Measurements from ENCODE around the gene AMDHD2.

AMDHD2 gene

DNA sequence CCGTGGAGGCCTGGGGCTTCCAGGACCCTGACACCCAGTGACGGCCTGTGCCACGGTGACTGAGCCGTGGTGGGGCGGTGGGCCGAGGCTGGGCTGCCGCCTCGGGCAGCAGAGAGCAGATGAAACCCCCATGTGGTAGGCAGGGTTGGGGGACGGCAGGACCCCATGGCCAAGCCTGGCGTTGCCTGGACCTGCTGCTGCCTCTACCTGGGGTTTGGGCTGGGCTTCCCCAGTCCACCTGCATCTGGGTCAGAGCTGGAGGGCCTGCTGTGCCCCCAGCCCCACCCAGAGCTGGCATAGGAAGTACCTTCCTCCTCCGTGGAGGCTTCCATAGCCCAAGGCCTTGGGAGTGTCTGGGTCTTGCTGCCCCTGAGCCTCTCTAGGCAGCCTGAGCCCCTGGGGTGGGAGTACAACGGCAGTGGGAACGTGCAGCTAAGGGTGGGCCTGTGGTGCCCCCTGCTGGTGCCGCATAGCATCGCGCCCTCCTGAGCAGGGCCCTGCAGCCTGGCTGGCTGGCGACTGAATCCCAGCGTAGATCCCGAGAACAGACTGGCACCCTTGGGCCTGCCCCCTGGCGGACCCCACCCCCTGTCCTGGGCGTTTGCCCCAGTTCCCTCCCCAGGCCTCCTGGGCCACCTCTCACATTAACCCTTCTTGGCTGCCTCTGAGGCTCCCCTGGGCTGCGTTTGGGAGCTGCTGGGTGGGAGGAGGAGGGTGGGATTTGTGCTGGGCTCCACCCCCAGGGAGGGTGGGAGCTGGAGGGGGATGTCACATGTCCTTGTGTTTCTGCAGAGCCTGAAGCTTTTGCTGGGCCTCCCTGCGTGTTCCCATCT lies 19.0 kb upstream of the AMDHD2 start:
- no peak overlapping the region for H3K4me3 ChIP-seq (ENCODE audit: low read length)
- TF ChIP-seq ZNF274 (IDR thresholded peaks at IDR 0.05; ENCODE audit: low read depth, low read length) = no peak

DNA sequence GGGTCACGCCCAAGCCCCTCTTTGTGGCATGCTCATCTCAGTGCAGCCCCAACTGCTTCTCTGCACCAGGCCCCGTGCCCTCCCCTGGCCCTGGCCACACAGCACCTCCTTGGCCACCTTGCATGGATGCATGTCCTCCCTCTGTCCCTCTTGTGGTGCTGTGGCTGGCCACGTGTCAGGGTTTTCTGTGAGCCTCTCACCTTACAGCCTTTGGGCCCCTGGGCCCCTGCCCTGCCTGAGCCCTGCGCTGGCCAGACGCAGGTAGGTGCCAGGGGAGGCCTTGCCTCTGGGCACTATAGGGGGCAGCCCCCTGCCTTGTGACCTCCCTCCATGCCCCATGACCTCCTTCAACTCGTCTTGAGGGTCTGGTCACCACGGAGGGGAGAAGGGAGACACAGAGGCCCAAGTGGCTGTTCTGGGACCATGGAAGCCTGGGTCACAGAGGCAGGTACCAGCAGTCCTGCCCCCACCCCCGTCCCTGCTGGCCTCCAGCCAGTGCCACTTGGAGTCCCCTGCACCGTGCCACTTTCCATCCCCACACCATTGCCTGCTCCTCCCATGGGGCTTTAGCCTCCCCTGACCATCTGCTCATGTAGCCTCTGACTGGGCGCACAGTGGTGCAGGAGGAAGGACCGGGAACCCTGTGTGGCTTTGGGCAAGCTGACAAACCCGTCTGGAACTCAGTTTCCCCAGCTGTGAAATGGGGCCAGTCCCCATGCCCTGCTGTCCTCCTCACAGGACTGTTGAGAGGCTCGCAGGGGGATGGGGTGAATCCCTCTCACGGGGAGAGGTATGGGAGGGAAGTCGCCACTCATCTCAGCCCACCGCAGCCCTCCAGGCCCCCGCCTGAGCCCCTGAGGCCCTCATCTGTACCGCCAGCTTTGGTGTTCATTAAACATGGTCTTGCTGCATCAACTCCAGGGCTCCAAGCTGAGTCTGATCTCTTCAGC lies 17.9 kb upstream of the AMDHD2 start:
- no peak overlapping the region for H3K4me3 ChIP-seq (ENCODE audit: low read length)
- no peak for TF ChIP-seq ZNF274 (IDR thresholded peaks at IDR 0.05; ENCODE audit: low read depth, low read length)

DNA sequence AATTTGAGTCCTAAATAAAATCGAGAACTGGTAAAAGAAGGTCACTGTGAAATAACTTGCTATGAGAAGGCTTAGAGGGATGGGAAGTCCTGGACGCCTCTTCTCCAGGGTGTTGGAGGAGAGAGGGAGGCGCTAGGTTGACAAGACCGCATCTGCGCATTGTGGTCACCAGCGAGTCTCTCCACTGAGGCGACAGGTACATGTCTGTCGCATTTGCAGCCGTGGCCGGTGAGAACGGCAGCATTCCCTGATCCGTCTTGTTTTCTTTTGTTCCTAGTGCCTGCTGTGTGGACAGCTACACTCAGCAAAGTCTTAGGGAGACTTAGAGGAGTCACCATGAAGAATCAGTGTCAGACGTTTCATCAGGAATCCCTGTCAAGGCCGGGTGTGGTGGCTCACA lies 14.5 kb upstream of the AMDHD2 start:
- TF ChIP-seq ZNF274 (IDR thresholded peaks at IDR 0.05; ENCODE audit: low read depth, low read length) = no peak
- H3K4me3 ChIP-seq (ENCODE audit: low read length) = no peak overlapping the region

DNA sequence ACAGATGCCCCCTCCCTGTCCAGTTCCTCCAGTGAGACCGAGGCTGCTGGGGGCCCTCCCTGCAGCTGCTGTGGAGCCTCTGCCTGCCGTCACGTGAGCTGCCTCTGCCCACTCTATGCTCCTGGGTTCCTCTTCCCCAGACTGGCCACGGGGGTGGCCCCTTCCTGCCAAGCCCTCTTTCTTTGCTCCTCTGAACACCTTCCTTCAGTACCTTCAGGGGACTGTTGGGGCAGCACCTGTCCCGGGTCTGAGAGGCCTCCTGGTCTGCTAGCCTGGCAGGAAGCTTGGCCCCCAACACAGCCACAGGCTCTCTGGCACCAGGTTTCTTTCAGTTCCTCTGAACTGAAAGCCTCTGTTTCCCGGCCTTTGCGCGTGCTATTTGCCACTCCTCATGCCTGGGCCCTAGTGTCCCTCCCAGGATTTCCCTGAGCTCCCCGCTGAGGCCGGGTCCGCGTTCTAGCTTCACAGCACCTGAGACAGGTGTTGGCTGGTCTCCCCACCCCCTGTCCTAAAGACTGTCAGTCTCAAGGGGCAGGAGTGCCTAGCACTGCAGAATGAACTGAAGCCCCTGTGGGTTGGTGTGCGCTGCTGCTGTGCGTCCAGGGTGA lies 13.0 kb upstream of the AMDHD2 start:
- H3K4me3 ChIP-seq (ENCODE audit: low read length) = no peak overlapping the region
- TF ChIP-seq ZNF274 (IDR thresholded peaks at IDR 0.05; ENCODE audit: low read depth, low read length) = no peak

DNA sequence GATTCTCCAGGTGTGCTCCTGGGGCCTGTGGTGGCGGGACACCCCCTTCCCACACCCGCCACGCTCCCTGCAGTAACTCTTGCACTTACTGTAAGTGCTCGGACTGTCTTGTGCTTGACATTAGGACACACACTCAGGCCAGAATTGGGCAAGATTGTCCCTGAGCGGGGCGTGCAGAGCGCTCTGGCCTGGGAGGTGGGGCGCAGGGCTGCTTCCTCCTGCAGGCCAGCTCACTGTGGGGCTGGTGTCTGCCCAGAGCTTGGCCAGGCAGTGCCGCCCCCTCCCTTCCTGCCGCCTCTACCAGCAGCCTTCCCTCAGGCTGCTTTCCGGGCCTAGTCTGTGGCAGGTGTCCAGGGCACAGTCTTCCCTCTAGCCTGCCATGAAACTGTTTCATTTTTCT lies 12.5 kb upstream of the AMDHD2 start:
- TF ChIP-seq ZNF274 (IDR thresholded peaks at IDR 0.05; ENCODE audit: low read depth, low read length) = no peak
- H3K4me3 ChIP-seq (ENCODE audit: low read length) = no peak overlapping the region

DNA sequence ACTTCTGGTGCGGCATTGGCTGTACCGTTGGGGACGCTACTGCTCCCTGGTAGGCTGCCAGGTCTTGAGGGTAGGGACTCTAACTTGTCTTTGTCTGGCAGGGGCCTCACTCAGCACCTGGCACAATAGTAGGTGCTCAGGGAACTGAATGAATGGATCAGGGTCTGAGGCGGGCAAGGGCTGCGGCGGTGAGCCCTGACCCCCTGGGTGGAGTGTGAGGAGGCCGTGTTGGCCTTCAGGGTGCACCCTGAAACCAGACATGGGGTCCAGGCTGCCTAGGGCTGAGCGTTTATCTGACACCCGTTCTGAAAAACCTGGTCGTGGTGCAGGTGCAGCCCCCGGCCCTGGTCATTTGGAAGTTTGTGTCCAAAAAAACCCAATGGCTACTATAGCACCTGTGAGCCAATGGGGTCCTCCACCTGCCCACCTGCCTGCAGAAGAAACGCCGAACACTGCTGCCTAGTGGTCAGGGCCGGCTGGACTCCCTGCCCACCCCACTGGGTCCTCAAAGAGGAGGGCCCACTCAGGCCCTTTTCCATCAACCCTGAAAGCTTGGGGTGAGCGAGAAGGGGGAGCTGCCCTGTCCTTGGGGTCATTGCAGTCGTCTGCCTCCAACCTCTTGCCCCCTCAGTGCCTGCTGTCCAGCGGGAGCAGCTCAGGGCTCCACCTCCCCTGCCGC lies 11.3 kb upstream of the AMDHD2 start:
- no peak for TF ChIP-seq ZNF274 (IDR thresholded peaks at IDR 0.05; ENCODE audit: low read depth, low read length)

DNA sequence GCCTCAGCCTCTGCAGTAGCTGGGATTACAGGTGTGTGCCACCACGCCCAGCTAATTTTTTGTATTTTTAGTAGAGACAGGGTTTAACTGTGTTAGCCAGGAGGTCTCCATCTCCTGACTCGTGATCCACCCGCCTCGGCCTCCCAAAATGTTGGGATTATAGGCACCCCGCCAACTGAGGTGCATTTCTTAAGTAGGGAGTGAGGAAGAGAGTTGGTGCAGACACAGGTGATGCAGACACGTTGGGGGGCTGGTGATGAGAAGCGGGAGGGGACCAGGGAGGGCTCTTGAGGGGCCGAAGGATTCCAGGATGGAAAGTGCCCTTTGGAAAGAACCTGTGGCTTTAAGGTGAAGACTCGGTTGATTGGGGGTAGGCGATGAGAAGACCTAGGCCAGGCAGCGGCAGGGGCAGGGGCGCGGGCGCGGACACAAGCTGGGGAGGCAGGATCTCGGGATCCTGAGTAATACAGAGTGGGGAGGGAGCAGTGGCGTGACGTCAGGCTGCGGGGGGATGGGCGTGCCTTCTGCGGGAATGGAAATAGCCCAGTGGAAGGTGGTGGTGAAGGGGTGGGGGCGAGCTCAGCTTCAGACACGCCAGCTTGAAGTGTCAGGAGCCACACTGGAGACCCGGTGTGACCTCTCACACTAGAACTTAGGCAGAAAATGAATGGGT lies 8.9 kb upstream of the AMDHD2 start:
- no peak overlapping the region for H3K4me3 ChIP-seq (ENCODE audit: low read length)
- no peak for TF ChIP-seq ZNF274 (IDR thresholded peaks at IDR 0.05; ENCODE audit: low read depth, low read length)

More for the DNA sequence above, 11.3 kb upstream of the AMDHD2 start:
- no peak overlapping the region for H3K4me3 ChIP-seq (ENCODE audit: low read length)

DNA sequence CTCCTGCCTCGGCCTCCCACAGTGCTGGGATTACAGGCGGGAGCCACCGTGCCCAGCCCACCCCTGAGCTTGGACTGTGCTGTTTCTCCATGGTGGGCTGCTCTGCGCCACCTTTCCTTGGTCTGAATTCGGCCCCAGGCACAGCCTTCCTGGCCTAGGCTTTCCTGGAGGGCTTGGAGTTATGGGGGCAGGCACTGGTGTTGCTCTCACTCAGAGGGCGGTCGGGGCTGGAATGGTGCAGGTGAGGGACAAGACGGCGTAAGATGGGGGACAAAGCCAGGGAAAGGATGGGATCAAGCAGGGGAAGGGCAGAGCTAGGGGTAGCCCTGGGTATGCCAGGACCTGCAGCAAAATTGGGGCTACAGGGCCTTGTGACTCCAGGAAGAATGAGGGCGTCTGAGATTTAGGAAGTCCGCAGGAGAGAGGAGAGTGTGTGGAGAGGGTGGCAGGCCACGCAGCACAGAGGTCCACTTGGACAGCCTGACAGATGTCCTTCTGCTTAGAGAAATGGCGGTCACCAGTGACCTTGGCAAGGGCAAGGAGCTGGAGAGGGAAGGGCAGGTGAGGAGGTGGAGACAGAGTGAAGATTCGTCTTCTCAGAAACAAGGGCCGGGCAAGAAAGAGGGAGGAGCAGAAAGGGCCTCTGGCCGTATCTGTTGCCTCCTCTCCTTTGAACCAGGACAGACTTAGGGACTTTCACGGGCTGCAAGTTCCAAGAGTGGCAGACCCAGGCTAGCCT lies 8.0 kb upstream of the AMDHD2 start:
- no peak overlapping the region for H3K4me3 ChIP-seq (ENCODE audit: low read length)

DNA sequence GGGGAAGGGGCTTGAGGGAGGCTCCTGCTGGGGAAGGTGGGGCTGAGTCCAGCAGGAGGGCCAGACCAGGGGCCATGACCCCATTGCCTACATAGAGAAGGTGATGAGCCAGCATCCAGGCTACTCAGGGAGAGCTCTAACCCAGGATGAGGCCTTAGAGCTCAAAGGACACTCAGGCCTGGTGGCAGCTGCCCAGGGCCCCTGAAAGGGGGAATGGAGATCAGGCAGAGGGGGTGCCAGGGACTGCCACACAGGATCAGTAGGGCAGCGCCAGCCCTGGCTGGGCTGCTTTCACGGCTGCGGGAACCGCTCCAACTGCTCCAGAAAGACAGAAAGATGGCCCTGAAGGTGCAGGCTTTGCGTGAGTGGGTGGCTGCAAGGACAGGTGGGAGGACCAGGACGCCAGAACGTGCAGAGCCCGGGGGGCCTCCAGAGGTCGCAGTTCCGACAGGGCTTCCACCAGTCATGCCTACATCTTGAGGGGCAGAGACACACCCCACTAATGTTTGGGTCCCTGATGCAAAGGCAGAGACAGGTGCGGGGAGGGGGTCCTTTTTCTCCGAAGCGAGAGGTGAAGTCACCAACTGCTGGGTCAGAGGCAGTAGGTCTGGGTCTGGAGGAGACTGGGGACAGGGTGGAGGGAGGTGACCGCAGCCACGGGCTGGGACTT lies 7.3 kb upstream of the AMDHD2 start:
- peak overlapping the region; percentile 21; the same call in 1 of the 2 replicates for H3K4me3 ChIP-seq (ENCODE audit: low read length)
- TF ChIP-seq ZNF274 (IDR thresholded peaks at IDR 0.05; ENCODE audit: low read depth, low read length) = no peak

More for the DNA sequence above, 8.0 kb upstream of the AMDHD2 start:
- TF ChIP-seq ZNF274 (IDR thresholded peaks at IDR 0.05; ENCODE audit: low read depth, low read length) = no peak

DNA sequence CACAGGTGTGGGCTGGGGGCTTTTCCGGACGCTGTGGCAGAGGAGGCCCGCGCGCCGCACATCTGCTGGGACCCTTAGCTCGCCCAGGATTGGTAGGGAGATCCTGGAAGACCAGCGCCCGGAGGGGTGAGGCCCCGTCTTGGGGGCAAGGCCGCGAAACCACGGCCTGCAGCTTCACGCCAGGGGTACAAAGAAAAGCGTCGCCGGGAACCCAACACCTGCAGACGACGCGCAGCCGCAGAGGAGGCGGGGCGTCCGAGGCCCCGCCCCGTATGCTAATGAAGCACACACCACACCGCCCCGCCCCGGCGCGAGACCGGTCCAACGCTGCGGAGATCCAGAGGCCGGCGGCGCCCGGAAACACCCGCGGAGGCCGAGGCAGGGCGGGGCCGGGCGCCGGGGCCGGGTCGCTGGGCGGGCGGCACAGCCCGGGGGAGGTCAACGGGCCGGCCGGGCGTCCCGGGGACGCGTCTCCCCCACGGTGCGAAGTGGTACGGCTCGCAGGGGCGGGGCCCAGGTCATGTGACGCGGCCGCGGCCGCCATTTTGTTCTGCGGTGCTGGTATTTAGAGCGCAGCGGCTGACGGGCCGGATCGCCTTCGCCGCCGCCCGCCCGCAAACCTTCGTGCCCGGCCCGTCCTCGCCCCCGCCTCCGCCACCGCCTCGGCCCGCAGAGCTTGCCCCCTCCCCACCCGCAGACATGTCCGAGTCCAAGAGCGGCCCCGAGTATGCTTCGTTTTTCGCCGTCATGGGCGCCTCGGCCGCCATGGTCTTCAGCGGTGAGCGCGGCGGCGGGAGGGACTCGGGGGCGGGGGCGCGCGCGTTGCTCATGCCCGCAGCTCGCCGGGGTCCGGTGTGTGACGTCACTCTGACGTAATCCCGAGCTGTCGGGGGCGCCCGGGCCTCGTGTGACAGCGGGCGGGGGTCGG lies 6.5 kb upstream of the AMDHD2 start, which contains the start of gene ATP6V0C:
TSS of gene ATP6V0C (plus strand) at position 548 of the 928 bp plus-strand sequence. CDS start at position 700, 152 bp downstream.
- peak within 1 kb of the TSS; percentile 73 for H3K4me3 ChIP-seq (ENCODE audit: low read length)

More for the DNA sequence above, 6.5 kb upstream of the AMDHD2 start, which contains the start of gene ATP6V0C:
- TF ChIP-seq ZNF274 (IDR thresholded peaks at IDR 0.05; ENCODE audit: low read depth, low read length) = no peak
